ENCODE data around the gene SPATA22.

DNA sequence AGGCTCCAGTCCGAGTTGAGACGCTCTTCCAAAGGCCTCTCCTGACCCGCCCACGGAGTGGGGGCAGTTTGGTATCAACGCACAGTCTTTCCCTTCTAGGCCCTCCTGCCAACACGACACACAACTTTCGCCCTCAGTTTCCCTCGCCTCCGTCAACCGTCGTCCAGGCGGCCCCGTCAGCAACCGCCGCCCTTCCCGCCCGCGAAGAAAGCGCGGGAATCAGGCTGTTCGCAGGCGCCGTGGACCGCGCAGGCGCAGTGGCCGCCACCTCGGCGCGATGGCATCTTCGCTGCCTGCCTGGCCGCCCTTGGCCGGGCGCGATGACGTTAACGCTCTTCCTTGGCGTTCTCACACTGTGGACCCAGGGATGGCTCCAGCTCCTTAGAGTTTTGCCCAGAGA is at the start of gene SPATA22:
- TF ChIP-seq, protein P1, sequence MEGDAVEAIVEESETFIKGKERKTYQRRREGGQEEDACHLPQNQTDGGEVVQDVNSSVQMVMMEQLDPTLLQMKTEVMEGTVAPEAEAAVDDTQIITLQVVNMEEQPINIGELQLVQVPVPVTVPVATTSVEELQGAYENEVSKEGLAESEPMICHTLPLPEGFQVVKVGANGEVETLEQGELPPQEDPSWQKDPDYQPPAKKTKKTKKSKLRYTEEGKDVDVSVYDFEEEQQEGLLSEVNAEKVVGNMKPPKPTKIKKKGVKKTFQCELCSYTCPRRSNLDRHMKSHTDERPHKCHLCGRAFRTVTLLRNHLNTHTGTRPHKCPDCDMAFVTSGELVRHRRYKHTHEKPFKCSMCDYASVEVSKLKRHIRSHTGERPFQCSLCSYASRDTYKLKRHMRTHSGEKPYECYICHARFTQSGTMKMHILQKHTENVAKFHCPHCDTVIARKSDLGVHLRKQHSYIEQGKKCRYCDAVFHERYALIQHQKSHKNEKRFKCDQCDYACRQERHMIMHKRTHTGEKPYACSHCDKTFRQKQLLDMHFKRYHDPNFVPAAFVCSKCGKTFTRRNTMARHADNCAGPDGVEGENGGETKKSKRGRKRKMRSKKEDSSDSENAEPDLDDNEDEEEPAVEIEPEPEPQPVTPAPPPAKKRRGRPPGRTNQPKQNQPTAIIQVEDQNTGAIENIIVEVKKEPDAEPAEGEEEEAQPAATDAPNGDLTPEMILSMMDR (IDR thresholded peaks at IDR 0.05; ENCODE audit: low read depth, low read length, poor library complexity, severe bottlenecking): no peak
- TF ChIP-seq EZH2phosphoT487 (IDR thresholded peaks at IDR 0.05; ENCODE audit: borderline replicate concordance, low read length): no peak

All from DOHH2 (cell line).